ENCODE data around the gene CDH4.

CDH4 gene

DNA sequence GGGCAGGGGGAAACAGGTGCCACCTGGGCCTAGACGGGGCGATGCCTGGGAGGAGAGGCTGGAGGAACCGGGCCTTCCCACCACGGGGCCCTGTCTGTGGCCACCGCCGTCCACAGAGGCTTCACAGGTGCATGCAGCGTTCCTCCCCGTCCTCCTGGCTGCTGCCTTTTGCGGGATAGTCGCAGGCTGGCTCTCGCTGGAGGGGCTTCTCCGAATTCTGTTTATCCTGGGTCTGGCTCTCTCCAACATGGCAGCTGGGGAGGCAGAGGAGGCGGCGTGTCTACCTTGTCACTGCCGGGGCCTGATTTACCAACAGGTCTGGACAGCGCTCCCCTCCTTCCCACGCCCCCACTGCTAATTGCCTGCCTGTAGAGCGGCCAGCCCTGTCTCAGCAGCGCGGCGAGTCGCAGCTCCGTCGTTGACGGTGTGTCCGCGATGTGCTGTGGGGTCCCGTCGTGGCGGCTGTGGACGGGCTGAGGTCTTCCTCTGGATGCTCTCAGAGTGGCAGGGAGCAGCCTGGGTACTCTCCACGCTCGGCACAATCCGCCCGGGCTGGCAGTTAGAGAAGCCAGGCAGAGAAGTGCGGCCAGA, 550.8 kb downstream of the CDH4 start:
- no peak for DNase-seq (ENCODE audit: low read depth, low spot score)

DNA sequence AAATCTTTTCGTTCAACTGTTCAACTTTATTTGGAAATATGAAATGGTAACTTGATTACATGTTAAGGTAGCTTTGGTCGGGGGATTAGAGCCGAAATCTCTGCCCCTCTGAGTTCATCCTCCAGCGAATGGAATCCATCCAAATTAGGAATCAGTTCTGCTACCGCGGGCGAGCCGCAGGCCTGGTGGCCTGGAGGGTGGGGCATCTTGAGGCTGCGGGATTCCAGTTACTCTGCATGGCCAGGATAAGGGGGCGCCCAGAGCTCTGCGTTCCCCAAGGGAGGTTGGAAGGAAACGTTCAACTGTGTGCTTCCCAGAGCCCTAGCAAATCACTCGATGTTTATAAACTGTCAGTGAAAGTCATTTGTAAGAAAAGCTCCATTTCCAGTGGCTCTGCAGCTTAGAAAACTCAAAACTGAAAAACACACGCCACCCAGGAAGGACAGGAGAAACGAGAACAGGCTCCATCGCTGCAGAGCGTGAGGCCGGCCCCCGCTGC, 551.4 kb downstream of the CDH4 start:
- no peak for DNase-seq (ENCODE audit: low read depth, low spot score)

DNA sequence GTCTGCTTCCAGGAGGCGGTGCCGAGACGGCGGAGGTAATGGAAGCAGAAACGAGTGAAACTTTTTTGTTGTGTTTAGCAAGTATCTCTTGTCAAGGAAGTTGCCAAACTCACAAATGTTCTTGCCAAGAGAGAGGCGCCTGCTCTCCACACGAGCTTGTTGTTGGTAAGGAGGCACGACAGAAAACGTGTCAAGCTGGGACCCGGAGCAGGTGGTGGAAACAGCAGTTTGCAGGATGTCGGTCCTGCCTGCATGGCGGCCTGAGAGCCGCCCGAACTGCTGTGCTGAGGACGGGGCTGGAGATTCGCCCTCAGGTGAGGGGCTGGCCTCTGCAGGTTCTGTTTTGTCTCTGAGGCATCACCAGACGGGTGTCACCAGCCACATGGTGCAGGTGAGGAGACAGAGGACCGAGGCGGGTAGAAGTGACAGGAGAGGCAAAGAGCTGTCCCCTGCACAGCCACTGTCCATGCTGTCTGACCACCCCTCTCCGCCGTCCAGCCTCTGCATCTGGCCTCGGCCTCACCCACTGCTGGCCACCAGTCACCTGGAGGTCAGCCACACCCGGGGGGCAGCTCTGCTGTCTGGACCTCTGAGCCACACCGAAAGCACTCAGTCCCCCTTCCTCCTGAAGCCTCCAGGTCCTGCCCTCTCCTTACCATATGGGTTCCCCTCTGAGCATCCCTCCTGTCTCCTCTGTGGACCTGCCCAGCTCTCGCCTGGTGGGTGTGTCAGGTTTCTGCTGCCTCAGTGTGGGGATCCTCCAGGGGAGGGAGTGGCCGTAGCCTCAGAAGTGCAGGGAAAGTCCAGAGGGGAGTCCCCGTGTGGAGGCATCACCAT, 552.1 kb downstream of the CDH4 start:
- DNase-seq (ENCODE audit: low read depth, low spot score) = no peak

- DNase-seq (ENCODE audit: low read depth, low spot score) = no peak
Measured at GRCh38 chr20:61804752-61805295, 552.8 kb downstream of the CDH4 start.

DNA sequence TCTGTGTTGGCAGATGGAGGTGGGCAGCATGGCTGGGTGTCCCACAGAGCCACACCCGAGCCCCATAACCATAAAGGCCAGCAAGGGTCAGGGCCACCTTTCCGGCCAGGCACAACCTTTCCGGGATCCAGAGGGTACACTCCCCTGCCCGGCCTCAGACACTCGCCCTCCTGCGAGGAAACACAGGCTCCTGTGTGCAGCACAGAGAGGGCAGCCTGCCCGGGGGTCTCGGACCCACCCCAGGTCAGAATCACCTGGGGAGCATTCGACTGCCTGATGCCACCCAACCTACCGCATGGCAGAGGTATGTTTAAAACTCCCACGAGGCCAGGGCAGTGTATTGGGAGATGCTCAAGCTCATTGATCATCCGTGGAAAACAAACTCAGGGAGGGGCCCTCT, 553.3 kb downstream of the CDH4 start:
- no peak for DNase-seq (ENCODE audit: low read depth, low spot score)

- no peak for DNase-seq (ENCODE audit: low read depth, low spot score)
Measured at GRCh38 chr20:61805781-61806180, 553.7 kb downstream of the CDH4 start.

DNA sequence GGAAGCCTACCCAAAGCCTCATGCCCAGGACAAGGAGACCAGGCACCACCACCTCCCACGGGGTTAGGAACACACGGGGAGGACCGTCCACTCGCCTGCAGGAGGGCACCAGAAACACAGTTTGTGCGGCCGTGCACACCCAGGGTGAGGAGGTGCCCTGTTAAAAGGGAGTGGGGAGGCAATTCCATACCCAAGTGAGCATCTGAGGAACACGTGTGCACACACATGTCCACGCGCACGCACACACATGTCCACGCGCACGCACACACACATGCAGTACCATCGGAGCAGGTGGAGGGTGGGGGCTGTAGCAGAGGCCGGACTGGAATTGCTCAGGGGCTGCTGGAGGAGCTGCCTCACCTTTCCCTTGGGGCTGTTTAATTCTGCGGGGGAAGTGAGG, 554.3 kb downstream of the CDH4 start:
- DNase-seq (ENCODE audit: low read depth, low spot score) = no peak

DNA sequence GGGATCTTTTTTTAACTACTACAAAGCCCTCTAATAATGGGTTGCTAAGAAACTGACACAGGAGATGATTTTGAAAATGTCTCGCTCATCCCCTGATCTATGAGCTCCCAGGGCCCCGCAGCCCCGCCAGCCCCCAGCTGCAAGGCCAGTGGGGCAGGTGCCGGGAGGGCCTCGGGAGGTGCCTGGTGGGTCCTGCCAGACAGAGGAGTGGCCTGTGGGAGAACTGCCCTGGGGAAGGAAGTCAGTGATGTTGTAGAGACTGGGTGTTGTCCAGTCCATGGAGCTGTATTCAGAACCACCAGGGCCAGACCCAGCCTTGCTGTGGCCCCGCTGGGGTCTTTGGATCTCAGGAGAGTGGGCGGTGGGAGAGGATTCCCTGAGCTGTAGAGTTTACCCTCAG, 554.9 kb downstream of the CDH4 start:
- no peak for DNase-seq (ENCODE audit: low read depth, low spot score)

- DNase-seq (ENCODE audit: low read depth, low spot score) = no peak
Measured at GRCh38 chr20:61807471-61808160, 555.6 kb downstream of the CDH4 start.

- no peak for DNase-seq (ENCODE audit: low read depth, low spot score)
Measured at GRCh38 chr20:61808447-61808846, 556.4 kb downstream of the CDH4 start.

GRCh38 chr20:61809006-61809770, 557.1 kb downstream of the CDH4 start:
- no peak for DNase-seq (ENCODE audit: low read depth, low spot score)

DNA sequence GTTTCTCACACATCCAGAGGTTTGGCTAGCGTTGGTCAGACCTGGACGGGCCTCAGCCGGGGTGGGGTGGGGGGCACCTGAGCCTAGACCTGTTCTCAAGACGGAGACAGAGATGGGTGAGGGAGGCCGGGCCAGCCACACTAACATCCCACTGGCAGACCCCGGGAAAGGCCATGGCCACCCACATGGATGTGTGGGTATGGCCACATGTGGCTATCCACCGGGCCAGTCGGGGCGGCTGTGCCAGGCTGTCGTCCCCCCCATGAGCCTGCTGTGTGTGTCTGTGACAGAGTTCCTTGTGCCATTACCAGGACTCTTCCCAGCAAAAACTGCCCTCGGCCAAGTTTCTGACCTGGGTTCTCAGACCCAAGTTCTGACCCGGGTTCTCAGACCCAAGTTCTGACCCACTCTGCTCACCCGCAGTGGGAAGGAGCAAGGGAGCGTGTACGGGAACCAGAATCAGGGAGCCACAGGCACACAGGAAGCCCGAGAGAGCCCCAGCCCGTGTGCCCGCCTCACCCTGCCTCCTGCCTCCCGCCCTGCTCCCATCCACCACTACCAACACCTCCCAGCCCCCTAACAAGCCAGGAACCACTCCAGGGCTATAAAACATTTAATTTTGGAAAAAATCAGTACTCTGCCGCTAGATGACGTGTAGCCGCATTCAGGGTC, 558.1 kb downstream of the CDH4 start:
- DNase-seq (ENCODE audit: low read depth, low spot score) = no peak

DNA sequence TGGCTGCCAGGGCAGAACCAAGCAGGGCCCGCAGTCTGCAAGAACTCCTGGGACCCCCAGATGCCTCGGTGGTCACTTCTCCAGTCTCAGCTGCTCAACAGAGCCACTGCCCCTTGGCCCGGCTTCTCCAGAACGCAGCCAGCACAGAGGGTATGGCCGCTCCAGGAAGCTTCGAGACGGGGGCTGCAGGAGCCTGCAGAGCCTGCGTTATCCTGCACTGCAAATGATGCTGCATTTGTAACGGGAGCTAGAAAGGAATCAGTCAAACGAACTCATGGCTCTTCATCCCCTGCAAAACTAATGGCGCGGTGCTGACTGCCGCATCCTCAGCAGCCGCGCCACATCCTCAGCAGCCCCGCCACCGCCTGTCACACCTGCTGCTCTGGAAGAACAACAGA, 558.7 kb downstream of the CDH4 start:
- no peak for DNase-seq (ENCODE audit: low read depth, low spot score)

DNA sequence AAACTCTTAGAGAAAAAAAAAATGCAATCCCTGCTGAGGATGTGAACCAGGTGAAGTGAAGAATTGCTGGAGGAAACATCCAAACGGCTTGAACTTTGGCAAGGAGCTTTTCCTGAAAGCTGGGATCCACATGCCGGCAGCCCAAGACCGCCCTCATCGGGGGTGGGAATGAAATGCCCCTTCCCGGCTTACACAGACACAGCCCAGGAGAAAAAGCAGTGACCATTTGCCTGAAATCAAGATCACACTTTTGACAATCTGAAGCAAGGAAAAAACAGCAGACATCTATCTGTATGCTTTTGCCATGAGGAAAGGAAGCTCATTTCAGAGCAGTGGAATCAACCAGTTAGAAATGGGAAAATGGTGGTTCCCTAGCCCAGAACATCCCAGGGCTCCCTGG, 559.1 kb downstream of the CDH4 start:
- no peak for DNase-seq (ENCODE audit: low read depth, low spot score)

DNA sequence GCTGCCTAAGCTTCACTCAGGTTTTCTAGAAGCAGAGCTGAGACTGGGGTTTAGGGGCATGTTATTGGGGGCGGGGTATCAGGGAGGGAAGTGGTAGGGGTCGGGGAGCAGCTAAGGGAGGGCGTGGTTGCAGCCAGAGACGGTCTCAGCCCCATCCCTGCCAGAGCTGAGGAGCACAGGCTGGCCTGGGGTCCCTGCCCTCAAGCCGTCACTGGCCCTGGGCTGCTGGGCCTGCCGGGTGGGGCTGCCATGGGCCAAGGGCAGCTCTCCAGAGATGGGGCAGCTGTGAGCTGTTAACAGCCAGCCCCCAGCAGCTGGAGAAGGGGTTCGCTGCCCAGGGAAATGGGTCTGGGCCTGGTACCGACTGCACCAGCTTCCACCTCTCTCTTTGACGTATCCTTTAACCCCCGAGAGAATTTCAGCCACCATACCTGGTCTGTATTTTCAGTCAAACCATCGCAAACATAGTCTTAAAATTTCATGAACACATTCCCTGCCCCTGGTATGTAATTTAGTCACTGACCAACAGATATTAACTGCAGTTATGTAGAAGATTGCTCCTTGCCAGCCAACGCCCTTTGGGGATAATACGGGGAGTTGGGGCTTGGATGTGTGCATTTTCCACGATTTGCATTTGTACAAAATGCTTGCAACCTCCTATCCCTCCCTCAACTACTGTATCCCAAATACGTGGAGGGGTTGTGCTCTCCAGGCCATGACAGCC, 560.2 kb downstream of the CDH4 start:
- no peak for DNase-seq (ENCODE audit: low read depth, low spot score)

DNA sequence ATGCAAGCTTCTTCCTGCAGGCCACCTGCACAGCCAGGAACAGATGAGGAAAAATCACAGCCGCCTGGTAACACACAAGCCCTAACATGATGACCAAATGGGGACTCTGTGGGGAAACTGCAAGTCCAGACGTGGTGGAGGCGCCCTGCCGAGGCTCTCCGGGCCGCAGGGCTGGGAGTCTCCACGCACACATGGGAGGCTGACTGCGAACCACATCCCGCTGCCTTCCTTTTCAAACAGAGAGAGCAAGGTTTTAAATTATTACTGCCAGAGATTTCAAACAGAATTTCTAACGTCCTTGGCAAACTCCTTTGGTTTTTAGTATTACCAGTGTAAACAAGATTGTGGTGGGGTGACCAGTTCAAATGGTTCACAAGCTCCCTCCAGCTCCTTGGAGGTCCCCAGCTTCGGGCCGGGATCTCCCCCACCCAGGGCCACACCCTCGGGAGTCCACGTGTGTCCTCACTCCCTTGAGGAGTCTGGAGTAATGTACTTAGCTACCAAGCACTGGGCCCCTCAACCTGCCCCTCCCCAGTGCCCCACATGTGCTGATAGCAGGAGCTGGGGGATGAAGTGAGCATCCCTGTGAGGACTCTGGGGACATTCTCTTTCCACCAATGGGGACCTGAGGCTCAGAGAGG, 560.9 kb downstream of the CDH4 start:
- DNase-seq (ENCODE audit: low read depth, low spot score) = no peak

DNA sequence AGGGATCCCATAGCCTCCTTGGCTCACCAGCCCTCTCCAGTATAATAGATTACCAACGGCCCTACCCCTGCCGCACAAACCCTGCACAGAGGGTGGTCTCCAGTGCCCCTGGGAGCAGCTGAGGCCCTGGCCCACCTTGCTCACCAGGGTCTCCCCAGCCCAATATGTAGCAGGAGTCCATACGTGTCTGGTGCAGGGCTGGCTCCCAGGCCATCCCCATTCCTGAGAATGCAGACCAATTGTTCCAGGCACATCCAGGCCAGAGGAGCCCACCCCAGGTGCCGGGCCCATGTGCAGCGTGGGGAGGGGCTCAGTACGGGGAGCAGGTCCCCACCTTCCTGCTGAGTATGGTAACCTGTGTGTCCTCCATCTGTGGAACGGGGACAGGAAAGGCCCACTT, 561.7 kb downstream of the CDH4 start:
- no peak for DNase-seq (ENCODE audit: low read depth, low spot score)

- no peak for DNase-seq (ENCODE audit: low read depth, low spot score)
Measured at GRCh38 chr20:61814244-61814643, 562.2 kb downstream of the CDH4 start.

DNA sequence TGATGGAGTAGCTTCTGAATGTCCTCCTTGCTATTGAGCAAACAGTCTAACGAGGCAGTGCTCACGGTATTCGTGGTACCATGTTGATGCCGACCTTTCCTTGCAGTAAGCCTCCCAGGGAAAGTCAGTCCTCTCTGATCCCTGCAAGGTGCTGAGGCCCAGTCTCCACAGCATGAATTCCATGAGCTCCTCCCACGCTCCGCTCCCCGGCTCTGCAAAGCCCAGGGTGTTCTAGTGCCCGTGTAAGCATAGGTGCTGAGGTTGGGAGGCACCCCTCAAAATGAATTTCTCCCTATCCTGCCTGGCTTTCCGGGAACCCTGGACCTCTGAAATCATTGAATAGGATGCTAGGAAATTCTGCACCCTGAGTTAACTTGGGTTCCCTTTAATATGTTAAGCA, 562.7 kb downstream of the CDH4 start:
- no peak for DNase-seq (ENCODE audit: low read depth, low spot score)

DNA sequence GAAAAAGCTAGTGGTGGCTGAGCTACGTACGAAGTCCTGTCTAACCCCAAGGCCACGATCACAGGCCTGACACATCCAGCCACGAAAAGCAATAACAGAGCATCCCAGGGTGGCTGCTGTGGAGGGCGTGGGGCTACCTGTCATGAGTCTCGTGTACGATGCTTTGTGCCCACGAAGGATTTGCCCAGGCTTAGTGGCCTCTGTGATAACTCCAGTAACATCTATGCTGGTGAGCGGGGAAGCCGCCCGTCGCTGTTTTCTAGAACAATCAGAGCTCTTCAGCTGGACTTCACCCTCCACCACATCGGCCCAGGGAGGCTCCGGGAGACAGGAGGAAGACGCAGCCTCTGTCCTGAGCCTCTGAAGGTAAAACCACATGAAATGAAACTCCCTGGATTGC, 563.1 kb downstream of the CDH4 start:
- no peak for DNase-seq (ENCODE audit: low read depth, low spot score)
